Fibroblast of pulmonary artery (primary cell): ENCODE measurements around the gene VWA3A.
A peak's percentile ranks its signal among the peaks of the same experiment; 100 is the strongest.
"Not testable (repeated sequence)": the region's sequence is repeated elsewhere in the genome, so short reads cannot be mapped to it uniquely, and the experiment has no call there.

Experiments used
- DNase-seq: peaks from one replicate; pipeline ENCODE4 v3.0.0-alpha.2; 2010; ENCODE audit warnings: low read depth
- H3K4me3 ChIP-seq: replicated peaks from 2 replicates; pipeline ENCODE4 v1.5.1; 2011; ENCODE audit warnings: low read depth, mild to moderate bottlenecking, control low read depth, low read length, moderate library complexity
- TF ChIP-seq, protein P1 (sequence below): IDR thresholded peaks from 2 replicates; pipeline ENCODE4 v1.5.1; 2011; ENCODE audit warnings: mild to moderate bottlenecking, control low read depth, low read length, inconsistent platforms; ENCODE audit errors: missing control alignments

The VWA3A gene

DNA sequence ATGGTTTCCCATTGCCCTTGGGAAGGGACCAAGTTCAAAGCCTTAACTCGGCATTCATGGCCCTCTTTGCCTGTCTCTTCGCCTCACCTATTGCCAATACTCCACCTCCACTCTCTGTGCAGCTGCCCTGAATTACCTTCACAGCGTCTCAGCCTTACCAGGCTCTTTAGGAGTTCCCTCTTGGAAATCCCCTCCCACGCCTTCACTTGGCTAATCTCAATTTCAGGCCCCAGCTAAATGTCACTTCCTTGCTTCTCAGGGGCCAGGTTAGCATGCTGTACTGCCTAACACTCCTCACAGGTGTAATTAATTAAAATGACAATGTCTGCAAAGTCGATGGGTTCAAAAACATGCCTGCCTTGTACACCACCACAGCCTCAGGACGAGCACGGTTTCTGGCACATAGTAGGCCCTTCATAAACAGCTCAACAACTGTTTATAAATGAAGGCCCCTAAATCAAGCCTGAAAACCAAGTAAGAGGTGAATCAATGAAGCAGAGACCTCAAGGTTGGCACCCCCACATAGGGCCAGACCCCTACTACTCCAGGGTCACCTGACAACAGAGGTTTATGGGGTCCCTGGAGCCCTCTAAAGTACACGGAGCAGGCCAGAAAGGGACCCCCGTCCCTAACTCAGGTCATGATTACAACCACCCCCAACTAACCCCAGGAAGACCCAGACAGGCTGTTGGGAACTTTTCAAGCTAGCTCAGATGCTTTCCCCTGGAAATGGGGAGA is 102.5 kb downstream of the VWA3A start:
- TF ChIP-seq, protein P1, sequence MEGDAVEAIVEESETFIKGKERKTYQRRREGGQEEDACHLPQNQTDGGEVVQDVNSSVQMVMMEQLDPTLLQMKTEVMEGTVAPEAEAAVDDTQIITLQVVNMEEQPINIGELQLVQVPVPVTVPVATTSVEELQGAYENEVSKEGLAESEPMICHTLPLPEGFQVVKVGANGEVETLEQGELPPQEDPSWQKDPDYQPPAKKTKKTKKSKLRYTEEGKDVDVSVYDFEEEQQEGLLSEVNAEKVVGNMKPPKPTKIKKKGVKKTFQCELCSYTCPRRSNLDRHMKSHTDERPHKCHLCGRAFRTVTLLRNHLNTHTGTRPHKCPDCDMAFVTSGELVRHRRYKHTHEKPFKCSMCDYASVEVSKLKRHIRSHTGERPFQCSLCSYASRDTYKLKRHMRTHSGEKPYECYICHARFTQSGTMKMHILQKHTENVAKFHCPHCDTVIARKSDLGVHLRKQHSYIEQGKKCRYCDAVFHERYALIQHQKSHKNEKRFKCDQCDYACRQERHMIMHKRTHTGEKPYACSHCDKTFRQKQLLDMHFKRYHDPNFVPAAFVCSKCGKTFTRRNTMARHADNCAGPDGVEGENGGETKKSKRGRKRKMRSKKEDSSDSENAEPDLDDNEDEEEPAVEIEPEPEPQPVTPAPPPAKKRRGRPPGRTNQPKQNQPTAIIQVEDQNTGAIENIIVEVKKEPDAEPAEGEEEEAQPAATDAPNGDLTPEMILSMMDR, result no peak
- H3K4me3 ChIP-seq, result no peak overlapping the region
- DNase-seq, result no peak

DNA sequence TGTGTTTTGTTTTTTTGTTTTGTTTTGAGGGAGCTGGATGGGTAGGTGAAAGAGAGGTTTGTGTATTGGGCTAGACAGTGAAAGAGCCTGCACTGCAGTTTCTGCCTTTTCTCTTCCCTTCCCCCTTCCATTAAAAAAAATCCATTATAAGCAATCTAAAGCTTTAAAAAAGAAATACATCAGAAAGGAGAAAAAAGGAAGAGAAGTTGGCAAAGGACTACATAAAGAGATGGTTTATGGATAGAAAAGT is 103.0 kb downstream of the VWA3A start:
- DNase-seq, result no peak
- H3K4me3 ChIP-seq, result no peak overlapping the region
- TF ChIP-seq, protein P1, result no peak

DNA sequence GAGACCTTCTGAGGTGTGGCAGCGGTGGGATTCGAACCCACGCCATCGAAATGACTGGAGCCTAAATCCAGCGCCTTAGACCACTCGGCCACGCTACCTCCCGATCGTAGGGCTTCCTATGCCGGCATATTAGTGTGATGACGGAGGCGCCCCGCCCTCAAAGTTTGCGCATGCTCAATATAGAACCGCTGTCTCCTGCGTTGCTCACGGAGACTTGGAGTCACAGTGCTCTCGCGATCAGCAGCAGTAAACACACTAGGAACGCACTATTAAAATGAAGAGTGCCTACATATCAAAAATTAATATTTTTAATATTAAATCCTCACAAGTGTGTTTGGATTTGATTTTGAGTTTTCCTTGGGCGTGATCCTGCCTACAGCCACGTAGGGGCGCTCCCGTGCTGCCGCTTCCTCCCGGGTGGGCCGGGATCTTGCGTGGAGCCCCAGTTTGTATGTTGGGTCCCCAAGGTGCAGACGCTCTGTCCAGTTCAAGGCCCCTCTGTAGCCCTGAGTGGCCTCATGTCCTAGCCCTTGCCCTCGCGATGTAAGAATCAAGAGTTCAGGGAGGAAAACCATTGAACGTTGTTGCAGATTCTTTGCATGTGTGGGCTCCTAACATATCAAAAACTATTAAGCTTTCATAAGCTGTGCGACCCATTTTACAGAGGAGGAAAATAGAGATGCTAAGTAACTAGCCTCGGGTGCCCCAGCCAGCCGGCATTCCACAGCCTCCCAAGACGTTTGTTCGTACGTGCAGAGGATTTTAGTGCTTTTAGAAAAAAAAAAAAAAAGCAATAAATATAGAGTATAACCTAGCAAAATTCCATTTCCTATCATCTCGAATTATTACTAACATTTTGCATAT is 103.6 kb downstream of the VWA3A start:
- DNase-seq, result peak; percentile 94
- TF ChIP-seq, protein P1, result peak; percentile 85
- H3K4me3 ChIP-seq, result peak overlapping the region; percentile 62

DNA sequence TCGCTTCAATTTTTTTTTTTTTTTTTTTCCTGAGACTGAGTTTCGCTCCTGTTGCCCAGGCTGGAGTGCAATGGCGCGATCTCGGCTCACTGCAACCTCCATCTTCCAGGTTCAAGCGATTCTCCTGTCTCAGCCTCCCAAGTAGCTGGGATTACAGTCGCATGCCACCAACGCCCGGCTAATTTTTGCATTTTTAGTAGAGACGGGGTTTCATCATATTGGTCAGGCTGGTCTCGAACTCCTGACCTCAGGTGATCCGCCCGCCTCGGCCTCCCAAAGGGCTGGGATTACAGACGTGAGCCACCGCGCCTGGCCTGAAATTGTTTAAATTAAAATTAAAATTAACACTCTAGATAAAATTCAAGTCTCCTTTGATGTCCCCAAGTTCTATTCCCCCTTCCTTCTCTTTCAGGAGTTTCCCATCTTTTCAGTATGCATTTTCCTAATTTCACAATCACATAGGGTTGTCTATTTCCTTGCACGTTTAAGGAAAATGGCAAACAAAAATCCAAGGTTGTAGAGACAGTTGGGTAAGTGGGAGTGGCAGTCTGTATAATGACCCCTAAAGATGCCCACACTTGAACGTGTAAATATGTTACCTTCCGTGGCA is 104.3 kb downstream of the VWA3A start:
- H3K4me3 ChIP-seq, DNase-seq: not testable (repeated sequence)

DNA sequence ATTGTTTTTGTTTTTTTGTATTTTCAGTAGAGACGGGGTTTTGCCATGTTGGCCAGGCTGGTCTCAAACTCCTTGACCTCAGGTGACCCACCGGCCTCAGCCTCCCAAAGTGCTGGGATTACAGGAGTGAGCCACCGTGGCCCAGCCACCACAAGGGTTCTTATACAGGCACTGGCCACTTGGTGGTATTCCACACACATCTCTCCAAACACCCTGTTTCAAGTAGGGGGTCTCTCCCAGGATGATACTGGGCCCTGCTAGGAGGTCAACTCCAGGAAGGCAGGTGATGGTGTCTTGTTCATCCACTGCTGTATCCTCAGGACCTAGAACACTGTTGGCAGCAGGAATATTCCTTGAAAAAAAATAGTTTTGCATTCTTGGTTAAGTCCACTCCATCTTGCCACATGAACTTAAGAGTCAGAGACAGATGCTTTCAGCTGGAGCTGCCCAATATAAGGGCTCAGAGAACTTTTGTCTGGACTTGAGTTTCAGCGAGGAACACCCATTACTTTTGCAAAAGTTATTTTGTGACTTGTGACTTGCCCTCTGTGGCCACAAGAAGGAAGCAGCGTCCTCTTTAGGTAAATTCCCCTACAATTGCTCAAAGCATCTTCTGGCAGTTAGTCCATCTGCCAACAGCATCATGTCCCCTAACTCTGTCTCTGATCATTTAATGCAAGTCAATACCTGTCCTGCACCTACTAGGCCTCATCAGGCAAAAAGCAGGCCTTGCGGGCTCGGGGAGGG is 106.4 kb downstream of the VWA3A start:
- no peak for DNase-seq
- no peak overlapping the region for H3K4me3 ChIP-seq
- TF ChIP-seq, protein P1, result no peak

DNA sequence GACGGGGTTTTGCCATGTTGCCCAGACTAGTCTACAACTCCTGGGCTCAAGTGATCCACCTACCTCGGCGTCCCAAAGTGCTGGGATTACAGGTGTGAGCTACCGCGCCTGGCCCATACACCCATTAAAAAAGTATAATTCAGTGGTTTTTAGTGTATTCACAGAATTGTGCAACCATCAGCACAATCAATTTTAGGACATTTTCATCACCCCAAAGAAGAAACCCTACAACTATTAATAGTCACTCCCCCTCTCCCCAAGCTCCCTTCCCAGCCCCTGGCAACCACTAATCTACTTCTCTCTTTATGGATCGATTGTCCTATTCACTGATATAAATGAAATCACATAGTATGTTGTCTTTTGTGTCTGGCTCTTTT is 109.9 kb downstream of the VWA3A start:
- no peak for DNase-seq
- TF ChIP-seq, protein P1, result no peak
- no peak overlapping the region for H3K4me3 ChIP-seq

DNA sequence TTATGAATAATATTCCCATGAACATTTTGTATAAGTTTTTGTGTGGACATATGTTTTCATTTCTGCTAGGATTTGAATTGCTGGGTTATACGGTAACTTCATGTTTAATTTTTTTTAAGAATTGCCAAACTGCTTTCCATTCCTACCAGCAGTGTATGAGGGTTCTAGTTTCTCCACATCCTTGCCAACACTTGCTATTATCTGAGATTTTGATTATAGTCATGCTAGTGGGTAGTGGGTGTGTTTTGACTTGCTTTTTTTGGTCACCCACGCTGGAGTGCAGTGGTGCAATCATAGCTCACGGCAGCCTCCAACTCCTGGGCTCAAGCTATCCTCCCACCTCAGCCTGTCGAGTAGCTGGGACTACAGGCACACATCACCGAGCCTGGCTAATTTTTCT is 110.8 kb downstream of the VWA3A start:
- DNase-seq, result no peak
- H3K4me3 ChIP-seq, result no peak overlapping the region
- TF ChIP-seq, protein P1, result no peak
